Stimulated activated CD8-positive, alpha-beta memory T cell treated with anti-CD3 and anti-CD28 coated beads, Interleukin-4, amount 100 ng/mL, for 48 hours (primary cell): Measurements from ENCODE around the gene BICDL2.

ENCODE experiments used
- DNase-seq: peaks from one replicate; pipeline ENCODE4 v3.0.0-alpha.2; 2020

BICDL2 gene

GRCh38 chr16:3023415-3023668 lies 13.4 kb downstream of the BICDL2 start:
- no peak for DNase-seq

DNA sequence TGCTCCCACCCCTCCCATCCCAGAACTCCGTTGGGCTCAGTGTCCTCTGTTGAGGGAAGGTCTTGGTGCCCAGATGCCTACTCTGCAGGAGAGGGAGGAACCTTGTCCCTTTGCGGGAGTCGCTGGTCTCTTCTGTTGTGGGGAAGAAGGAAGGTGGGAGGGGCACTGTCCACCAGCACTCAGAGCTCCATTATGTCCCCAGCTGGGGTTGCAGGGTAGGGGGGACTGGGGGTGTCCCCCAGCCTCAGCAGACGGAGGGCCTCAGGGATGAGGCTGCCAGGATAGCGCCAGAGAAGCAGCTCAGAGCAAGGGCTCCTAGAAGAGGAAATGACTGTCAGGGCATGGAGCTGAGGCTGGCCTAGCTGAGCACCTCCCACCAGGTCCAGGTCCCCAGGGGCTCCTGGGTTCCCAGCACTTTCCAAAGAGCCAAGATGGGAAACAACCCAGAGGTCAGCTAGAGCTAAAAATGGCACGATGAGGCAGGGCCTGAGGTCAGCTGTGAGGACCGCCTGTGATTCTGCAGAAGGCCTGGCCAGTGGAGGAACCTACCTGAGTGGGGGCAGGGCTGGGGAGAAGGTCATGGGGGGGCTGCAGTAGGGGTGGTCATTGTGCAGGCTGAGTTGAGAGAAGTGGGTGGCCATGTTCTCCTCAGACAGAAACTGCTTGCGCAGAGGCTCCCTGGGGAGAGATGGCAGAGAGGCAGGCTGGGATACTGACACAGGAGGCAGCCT lies 13.9 kb downstream of the BICDL2 start:
- peak; percentile 60 for DNase-seq

DNA sequence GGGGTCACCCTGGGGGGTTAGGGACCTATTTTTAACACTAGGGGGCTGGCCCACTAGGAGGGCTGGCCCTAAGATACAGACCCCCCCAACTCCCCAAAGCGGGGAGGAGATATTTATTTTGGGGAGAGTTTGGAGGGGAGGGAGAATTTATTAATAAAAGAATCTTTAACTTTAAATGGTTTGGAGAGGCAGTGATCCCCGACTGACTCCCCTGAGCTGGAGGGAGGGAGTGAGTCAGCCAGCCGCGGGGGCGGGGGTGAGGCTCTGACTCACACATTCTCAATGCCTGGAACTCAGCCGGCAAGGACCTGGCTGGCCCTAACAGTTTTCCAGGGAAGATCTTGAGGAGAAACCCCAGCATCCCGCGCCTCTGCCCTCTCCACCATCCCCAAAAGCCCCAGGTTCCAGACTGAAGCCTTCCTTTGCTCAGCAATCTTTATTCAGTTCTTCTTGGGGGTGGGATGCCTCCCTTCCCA lies 14.5 kb downstream of the BICDL2 start:
- peak; percentile 94 for DNase-seq

DNA sequence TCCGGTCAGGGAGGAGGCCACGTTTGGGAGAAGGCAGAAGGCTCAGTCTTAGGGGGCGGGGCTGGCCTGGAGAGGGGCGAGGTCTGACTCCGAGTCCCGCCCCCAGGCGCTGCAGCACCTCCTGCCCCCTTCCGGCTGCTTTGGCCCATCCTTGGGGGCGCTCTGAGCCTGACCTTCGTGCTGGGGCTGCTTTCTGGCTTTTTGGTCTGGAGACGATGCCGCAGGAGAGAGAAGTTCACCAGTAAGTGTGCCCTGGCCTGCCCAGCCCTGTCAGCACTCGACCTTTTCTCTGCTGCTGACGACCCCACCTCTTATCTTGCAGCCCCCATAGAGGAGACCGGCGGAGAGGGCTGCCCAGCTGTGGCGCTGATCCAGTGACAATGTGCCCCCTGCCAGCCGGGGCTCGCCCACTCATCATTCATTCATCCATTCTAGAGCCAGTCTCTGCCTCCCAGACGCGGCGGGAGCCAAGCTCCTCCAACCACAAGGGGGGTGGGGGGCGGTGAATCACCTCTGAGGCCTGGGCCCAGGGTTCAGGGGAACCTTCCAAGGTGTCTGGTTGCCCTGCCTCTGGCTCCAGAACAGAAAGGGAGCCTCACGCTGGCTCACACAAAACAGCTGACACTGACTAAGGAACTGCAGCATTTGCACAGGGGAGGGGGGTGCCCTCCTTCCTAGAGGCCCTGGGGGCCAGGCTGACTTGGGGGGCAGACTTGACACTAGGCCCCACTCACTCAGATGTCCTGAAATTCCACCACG lies 15.1 kb downstream of the BICDL2 start:
- DNase-seq: peak; percentile 92

DNA sequence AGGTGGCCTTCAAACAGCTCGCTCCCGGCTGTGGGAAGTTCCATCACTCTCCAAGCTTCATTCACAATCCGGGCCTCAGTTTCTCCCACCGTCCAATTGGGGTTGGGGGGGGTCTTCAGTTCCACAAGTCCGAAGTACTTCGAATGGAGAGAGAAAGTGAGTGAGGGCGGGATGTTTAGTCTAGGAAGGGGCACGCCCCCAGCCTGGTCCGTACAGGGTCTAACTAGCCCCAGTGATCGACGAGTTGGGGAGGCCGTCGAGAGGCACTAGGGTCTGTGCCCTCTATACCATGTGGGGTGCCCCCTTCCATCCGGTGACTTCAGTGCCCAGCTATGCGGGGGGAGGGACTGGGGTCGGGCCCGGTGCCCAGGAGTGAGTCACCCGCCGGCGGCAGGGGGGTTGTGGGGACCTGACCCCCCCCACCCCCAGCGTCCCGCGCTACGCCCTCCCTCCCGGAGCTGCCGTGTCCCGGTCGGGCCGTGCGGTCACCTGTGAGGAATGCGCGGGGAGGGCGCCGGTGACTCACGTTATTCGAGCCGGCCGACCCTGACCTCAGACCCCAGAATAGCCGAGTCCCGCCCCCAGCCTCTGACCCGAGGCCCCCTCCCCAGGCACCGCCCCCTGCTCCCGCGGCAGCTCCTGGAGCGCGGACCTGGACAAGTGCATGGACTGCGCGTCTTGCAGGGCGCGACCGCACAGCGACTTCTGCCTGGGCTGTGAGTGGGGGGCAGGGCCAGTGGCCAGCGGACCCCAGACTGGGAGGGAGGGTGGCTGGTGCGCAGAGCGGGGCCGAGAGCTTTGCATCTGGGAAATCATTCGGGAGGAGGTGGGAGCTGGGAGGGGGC lies 15.9 kb downstream of the BICDL2 start:
- DNase-seq: peak; percentile 66

DNA sequence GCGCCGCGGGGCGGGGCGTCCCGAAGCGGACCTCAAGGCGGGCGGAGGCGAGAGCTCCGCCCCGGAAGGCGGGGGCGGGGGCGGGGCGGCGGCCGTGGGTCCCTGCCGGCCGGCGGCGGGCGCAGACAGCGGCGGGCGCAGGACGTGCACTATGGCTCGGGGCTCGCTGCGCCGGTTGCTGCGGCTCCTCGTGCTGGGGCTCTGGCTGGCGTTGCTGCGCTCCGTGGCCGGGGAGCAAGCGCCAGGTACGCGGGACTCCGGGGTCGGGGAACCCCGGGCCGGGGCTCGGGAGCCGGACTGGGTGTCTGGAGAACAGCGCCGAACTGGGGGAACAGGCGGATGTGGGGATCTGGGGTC lies 16.5 kb downstream of the BICDL2 start, which contains the start of gene TNFRSF12A:
TNFRSF12A (plus strand) TSS at position 122 of the 357 bp plus-strand sequence; CDS start at position 152, 30 bp downstream.
- peak; percentile 80 for DNase-seq

- DNase-seq: no peak
These were observed 17.0 kb downstream of the BICDL2 start for GRCh38 chr16:3019594-3020246.

GRCh38 chr16:3017794-3018506 lies 18.8 kb downstream of the BICDL2 start, which contains the start of gene CLDN6:
TSS of gene CLDN6 (minus strand) at chr16:3018183. CDS start at chr16:3016021, 2,162 bp downstream.
- DNase-seq: peak; percentile 75

GRCh38 chr16:3017344-3017743 lies 19.4 kb downstream of the BICDL2 start:
- DNase-seq: no peak

DNA sequence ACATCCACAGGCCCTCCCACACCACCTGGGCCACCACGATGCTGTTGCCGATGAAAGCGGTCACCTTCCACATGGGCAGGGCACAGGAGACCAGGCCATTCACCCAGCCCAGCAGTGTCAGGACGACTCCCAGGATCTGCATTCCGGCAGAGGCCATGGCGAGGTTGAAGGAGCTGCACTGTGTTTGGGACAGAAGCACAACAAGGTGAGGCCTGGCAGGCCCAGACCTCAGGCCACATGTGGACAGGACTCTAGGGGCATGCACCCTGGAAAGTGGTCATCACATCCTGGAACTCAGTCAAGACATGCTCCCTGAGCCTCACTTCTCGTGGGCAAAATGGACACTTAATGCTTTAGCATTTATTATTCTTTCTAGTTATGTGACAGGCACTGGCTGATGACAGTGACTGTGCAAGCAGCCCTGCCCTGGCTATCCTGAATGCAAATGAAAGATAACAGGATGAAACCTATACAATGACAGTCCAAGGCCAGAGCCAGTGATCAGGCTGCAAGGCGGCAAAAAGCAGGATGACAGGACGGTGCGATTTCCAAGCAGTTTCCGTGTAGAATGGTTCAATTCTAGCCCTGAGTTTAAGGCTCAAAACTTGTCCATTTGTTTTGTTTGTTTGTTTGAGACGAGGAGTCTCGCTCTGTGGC lies 20.8 kb downstream of the BICDL2 start:
- no peak for DNase-seq

- no peak for DNase-seq
These were observed 21.8 kb downstream of the BICDL2 start for GRCh38 chr16:3014971-3015370.

- DNase-seq: no peak
These were observed 22.6 kb downstream of the BICDL2 start for GRCh38 chr16:3013998-3014690.

DNA sequence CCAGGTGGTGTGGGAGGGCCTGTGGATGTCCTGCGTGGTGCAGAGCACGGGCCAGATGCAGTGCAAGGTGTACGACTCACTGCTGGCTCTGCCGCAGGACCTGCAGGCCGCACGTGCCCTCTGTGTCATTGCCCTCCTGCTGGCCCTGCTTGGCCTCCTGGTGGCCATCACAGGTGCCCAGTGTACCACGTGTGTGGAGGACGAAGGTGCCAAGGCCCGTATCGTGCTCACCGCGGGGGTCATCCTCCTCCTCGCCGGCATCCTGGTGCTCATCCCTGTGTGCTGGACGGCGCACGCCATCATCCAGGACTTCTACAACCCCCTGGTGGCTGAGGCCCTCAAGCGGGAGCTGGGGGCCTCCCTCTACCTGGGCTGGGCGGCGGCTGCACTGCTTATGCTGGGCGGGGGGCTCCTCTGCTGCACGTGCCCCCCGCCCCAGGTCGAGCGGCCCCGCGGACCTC lies 23.2 kb downstream of the BICDL2 start:
- no peak for DNase-seq

- DNase-seq: no peak
These were observed 23.8 kb downstream of the BICDL2 start, which contains the start of gene CLDN9 for GRCh38 chr16:3012828-3013420. TSS of gene CLDN9 (plus strand) at chr16:3012923. CDS start at chr16:3013363, 440 bp downstream.

DNA sequence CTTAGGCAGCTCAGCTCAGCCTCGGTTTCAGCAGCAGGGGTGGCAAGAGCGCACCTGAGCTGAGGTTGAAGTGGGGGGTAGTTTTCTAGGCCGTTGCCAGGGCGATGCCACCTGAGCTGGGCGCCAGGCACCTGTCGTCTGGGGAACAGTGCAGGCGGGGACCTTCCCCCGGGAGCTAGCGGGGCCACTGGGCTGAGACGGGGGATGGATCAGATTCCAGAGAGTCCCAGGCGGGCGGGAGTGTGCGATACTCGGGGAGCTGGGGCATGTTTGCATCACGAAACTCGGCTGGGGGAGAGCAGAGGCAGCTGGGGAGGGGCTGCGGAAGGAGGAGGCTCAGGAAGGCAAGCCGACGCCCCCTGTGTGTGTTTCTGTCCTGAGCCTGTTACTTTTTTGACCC lies 24.5 kb downstream of the BICDL2 start:
- no peak for DNase-seq

GRCh38 chr16:3010510-3010909 lies 26.2 kb downstream of the BICDL2 start:
- no peak for DNase-seq

GRCh38 chr16:3009568-3010390 lies 27.0 kb downstream of the BICDL2 start:
- DNase-seq: no peak

GRCh38 chr16:3008690-3009037 lies 28.1 kb downstream of the BICDL2 start:
- no peak for DNase-seq

DNA sequence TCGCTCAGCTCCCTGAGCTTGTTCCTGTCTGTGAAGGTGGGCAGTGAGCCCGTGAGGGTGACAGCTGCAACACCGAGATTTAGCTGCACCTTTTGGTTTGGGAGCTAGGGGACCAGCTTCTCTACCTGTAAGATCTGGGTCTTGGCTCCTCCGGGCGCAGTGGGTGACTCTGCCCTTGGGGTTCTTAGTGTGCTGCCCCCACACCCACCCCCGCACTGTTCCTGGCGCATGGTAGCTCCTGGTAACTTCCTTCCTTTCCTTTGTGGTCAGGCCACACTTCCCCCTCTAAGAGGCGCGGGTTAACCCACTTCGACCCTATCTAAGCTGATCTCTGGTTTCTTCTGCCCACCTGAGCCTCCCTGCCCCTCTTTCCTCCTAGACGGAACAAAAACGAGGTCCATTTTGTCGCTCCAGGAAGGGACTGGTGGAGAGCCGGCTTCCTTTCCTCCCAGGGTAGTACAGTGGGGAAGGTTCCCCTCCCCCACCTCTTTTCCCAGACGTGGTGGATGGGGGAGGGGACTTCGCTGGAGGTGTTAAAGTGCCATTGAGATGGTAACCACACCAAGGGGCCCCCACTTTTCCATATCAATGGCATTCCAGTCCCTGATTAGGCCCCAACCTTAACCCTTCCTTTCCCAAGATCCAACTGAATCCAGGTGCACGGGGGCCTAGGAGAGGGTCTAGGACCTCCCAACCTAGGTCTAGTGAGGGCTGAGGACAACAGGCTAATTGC lies 28.6 kb downstream of the BICDL2 start:
- DNase-seq: no peak
